NCI-H748 (cell line): ENCODE measurements around the gene EEPD1.

Experiments
- DNase-seq: peaks from one replicate; lab custom pipeline; 2025; ENCODE audit not compliant: unreplicated experiment; lab: John Stamatoyannopoulos, UW

The EEPD1 gene

DNA sequence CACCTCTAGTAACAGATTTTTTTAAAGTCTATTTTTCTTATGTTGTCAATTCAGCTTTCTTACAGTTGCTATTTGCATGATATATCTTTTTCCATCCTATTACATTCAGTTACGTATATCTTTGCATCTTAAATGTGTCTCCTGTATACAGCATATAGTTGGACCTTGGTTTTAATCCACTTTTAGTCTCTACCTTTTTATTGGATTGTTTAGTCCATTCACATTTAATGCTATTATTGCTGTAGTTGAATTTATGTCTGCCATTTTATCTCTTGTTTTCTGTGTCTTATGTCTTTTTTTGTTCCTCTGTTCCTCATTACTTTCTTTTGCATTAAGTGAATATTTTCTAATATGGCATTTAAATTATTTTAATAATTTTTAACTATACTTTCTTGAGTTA, 100.6 kb downstream of the EEPD1 start:
- DNase-seq = no peak

DNA sequence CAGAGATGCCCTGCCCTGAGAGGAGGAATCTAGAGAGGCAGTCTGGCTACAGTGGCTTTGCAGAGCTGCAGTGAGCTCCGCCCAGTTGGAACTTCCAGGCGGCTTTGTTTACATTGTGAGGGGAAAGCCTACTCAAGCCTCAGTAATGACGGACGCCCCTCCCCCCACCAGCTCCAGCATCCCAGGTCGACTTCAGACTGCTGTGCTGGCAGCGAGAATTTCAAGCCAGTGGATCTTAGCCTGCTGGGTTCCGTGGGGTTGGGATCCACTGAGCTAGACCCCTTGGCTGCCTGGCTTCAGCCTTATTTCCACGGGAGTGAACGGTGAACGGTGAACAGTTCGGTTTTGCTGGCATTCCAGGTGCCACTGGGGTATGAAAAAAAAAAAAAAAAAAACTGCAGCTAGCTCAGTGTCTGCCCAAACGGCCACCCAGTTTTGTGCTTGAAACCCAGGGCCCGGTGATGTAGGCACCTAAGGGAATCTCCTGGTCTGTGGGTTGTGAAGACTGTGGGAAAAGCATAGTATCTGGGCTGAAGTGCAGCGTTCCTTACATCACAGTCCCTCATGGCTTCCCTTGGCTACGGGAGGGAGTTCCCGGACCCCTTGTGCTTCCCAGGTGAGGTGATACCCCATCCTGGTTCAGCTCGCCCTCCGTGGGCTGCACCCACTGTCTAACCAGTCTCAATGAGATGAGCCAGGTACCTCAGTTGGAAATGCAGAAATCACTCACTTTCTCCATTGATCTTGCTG, 105.6 kb downstream of the EEPD1 start:
- peak; percentile 92 for DNase-seq

DNA sequence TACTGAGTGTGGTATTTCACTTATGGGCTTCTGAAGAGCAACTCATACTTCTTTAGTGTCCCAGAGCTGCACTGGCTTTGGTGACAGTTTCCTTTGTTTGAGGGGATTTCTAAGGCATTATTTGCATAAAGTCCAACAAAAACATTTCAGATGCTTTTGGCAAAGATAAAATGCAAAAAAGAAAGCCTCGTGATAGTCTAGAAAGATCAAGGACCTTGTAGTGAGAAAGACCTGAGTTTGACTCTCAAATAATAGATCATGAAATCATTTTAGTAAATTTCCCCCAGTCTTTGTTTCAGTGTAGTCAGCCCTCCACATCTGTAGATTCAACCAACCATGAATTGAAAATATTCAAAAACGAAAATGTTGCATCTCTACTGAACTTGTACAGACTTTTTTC, 107.4 kb downstream of the EEPD1 start:
- no peak for DNase-seq

DNA sequence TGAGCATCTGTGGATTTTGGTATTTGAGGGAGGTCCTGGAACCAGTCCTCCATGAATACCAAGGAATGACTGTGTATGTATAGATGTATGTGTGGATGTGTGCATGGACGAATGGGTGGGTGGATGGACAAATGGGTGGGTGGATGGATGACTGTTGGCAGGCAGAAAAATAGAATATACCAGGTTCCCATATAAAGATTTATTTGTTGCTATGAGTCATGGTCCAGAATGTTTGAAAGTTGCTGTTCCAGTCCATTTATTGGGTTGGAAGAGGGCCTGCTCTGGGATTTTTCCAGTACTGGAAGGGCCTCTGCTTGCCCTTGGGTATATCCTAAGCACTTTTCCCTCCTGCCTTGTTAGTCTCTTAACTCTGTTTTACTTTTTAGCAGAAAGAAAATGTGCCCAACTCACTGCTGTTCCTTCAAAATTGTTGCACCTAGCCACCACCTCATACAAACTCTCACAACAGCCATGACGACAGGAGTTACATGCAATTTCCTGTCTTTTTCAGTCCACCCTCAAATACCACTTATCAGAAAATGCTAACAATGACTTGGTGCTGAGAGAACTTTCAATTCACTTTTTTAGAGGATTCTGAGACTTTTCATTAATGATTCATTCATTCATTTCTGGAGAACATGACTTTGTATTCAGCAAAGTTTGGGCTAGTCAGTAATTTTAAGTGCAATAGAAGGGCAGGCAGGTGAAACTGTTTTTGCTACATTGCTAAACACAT, 108.1 kb downstream of the EEPD1 start:
- DNase-seq = no peak

DNA sequence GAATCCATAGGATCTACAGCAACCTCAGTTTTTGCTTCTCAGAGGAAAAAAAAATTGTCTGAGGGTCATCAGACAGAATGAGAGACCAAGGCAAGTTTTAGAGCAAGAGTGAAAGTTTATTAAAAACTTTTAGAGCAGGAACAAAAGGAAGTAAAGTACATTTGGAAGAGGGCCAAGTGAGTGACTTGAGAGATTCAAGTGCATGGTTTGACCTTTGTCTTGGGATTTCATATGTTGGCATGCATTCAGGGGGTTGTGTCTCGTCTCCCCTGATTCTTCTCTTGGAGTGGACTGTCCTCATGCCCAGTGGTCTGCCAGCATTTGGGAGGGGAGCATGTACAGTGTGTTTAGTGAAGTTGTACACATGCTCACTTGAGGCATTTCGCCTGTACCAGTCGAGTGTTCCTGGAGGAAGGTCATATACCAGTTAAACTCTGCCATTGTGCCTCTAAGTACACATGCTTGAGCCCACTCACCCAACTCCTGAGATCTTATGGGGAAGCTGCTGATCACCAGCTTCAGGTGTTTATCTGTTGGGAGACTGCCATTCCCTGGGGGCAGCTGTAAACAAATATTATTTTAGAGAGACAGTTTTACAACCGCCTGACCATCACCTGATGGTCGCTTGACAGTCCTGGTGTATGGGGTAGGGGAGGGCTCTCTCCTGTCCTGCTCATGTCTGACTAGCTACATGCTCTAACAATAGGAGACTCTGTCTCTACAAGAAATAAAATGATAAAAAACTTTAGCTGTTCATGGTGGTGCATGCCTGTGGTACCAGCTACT, 109.4 kb downstream of the EEPD1 start:
- DNase-seq = no peak

DNA sequence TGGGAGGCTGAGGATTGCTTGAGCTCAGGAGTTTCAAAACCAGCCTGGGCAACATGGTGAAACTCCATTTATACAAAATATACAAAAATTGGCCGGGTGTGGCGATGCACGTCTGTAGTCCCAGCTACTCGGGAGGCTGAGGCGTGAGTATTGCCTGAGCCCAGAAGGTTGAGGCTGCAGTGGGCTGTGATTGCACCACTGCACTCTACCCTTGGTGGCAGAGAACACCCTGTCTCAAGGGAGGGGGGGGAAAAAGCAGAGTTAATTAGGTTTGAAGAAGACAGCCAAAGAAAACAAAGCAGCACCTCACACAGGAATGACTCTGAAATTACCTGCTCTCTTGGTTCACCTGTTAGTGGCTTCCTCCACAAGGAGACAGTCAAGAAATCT, 110.0 kb downstream of the EEPD1 start:
- no peak for DNase-seq

DNA sequence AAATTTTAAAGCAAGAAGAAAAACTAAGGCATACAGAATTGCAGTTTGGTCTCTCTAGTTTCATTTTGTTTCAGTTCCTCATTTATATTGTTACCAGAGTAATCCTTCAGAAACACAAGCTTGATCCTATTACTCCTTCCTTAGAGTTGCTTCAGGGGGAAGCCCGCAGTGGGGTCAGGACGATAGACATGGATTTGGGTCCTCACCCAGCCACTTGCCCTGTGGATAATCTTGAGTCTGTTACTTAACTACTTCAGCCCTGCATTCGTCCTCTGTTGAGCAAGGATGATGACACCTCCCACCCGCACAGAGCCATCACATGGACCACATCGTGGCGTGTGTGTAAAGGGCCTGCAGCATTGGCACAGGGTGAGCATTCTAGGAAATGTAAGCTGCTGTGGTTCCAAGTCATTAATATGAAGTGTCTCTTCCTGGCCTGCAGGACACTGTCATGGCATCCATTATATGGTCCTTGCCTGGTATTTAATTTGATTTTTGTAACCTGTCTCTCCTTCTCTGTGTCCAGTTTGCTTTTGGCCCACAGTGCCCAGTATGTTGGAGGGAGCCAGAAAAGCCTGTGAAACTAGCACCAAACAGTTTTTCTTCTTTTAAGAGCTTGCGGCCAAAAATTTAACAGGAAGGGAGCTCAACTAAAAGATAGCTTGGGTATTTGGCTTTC, 111.2 kb downstream of the EEPD1 start:
- DNase-seq = no peak

DNA sequence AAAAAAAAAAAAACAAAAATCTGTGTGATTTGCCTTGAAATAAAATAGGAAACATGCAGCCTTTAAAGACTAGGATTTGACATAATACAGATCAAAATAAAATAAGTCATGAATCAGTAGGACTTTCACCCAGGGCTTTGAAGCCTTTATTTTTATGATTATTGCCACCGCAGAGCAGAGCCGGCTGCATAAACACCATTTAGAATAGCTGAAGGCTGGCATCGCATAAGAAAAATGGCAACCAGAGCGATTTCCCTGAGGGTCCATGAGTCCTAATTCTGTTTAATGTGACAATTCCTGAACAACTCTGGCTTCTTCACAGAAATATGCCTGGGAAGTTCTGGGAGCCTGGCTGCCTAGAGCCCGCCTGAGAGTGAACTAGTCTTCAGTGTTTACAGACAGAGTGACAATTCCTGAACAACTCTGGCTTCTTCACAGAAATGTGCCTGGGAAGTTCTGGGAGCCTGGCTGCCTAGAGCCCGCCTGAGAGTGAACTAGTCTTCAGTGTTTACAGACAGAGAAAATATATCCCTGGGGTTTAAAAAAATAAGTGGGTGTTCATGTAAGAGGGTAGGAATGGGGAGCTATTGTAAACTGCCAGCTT, 112.0 kb downstream of the EEPD1 start:
- no peak for DNase-seq

DNA sequence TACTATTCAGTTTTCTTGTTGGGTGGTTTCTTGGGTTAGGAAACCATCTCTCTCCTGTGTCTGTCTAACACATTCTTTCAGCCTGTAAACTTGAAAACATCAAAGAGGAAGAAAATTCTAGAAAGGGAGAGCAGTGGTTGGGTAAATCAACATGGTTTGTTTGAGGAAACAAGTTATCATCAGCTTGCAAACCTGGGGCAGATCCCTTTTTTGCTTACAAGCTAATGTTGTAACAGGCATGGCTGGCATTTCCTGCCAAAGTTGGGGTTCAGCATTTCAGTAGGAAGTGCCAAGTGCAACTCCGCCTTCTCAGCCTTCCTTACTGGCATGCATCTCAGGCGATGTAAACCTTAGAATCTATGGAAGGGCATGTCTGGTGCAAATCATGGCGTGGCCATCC, 112.6 kb downstream of the EEPD1 start:
- no peak for DNase-seq

DNA sequence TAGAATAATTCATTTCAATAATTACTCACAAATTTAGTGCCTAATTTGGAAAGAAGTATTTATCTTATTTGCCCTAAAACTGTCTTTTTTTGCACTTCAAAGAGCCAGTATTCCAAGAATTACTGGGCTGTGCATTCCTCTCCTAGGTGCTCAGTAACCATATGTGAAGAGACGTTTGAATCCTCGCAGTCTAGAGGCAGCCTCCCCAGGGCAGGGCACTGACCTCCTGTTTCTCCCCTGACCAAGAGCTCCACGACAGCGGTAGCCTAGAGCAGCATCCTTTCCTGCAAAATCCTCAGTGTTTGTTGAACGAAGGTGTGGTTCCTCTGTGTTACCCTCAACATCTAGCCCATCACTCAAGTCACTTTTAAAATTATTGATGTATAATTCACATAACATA, 113.1 kb downstream of the EEPD1 start:
- peak; percentile 55 for DNase-seq

DNA sequence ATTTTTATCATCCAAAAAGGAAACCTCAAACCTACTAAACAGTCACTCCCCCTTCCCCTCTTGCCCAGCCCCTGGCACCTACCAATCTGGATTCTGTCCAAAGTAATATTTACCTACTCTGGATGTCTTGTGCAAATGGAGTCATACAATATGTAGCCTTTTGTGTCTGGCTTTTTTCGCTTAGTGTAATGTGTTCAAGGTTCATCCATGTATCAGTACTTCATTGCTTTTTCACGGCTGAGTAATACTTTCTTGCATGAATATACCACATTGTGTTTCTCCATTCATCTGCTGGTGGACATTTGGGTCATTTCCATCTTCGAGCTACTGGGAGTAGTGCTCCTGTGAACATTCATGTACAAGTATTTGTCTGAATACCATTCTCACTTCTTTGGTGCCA, 113.6 kb downstream of the EEPD1 start:
- DNase-seq = peak; percentile 67

DNA sequence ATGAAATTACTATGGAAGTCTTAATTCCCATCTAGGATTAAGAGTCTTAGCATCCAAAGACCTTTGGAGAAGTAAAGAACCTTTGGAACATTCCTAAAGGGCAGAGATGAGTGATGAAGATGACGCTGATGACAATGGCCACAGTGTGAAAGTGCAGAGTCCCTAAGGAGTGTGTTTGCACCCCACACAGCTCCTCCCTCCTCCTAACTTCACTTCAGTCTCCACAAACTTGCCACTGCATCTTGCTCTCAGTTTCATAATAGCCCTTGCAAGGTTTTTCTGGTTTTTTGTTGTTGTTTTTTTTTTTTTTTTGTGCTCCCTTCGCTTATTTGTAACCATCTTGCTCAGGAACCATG, 119.1 kb downstream of the EEPD1 start:
- DNase-seq = no peak

DNA sequence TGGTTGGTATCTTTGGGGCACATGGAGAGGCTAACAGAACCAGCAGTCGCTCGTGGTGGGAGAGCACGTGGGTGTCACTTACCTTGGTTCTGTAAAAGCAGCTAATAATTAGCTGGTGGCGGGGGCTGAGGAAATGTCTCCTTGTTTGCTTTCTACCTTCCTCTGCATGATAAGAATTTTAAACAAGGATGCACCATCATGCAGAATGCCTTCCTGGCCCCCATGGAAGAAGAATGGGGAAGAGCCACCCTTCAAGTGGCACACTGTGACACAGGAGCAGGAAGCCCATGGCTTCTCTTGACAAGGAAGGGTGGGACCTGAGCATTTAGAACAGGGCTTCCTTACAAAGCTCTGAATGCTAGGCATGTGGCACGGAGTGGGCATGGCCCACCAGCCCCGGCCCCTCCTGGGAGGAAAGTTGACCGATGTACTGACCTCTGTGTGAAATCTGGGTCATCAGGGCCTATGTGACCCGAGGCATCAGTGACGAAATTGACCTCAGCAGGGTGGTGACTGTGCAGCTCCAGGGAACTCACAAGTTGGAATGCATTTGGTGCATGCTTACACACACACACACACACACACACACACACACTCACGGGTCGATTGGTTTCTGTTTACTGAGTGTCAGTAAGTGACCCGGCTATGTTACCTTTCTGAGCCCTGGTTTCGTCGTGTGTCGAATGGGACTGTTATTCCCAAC, 119.7 kb downstream of the EEPD1 start:
- peak; percentile 53 for DNase-seq

DNA sequence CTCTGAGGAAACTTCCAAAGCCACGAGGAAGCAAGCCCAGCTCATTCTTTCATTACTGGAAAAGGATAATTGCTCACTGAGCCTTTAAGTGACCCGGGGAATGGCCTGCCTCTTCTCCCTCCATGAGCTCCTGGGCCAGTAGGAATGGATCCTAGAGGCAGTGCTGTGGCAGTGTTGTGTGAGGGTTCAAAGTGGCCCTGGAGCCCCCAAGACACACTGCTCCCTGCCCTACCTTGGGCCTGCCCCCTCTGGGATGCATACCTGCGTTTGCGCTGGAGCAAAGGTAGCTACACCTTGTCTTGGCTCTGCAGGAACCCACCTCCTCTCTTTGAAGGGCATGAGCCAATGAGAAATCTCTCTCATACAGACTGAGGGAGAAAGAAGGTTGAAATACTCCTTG, 120.8 kb downstream of the EEPD1 start:
- DNase-seq = no peak

DNA sequence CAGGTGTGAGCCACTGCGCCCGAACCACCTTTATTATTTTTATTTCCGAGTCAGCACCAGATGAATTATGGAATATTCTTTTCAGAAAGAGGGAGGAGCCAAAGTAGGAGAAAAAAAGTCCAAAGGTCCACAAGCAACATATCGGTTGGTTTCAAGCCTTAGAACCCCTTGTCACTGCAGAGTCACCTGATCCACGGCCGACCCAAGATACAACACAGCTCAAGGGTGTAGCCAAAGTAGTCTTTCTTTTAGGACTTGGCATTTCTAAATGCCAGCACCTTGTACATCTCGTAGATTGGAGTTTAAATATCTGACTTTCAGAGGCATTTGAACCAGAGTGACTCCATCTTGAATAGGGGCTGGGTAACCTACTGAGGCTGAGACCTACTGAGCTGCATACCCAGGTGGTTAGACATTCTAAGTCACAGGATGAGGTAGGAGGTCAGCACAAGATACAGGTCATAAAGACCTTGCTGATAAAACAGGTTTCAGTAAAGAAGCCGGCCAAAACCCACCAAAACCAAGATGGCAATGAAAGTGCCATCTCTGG, 122.8 kb downstream of the EEPD1 start:
- DNase-seq = no peak

DNA sequence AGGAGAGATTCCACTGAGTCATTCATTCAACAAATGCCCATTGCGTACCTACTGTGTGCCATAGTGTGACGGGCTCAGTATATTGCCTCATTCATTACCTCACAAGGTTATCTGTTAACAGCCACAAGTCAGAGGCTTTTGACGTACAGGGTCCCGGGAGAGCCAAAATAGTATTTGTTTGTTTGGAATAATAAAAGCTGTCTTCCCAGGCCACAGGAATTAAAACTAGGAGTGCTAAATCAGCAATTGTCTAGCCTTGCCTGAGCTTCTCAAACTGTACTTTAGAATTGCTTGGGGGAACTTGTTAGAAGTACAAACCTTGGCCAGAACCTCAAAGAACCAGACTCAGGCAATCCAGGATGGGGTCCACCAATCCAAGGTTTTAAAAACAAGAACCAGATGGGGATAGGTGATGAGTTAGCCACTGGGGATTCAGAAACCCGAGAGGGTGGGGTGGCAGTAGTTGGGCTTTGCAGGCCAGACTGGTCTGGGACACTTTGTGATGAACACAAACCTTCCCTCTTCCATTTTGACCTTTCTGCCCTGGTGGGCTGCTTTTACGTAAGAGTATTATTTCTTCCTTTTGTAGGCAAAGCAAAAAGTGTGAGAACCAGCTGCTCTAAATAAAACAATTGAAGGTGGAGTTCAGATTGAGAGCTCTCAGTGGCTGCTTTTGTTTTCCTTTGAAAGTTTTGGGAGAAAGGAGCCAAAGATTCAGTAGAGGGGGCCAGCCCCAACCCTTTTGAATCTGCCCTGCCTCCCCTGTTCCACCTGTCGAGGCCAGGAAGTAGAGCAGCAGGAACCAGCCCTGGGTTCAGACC, 123.6 kb downstream of the EEPD1 start:
- DNase-seq = no peak

DNA sequence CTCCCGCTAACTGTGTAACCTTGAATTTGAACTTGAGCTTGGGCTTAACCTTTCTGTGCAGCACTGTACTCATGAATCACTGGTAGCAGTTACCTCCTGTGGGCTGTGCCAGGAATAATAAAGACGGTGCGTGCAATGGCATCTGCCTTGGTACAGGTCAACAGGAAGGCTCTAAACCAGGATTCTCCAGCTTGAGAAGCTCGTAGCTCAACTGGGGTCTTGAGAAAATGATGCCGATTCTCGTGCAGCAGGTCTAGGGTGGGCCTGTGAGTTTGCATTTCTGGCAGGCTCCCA, 124.1 kb downstream of the EEPD1 start:
- DNase-seq = no peak

DNA sequence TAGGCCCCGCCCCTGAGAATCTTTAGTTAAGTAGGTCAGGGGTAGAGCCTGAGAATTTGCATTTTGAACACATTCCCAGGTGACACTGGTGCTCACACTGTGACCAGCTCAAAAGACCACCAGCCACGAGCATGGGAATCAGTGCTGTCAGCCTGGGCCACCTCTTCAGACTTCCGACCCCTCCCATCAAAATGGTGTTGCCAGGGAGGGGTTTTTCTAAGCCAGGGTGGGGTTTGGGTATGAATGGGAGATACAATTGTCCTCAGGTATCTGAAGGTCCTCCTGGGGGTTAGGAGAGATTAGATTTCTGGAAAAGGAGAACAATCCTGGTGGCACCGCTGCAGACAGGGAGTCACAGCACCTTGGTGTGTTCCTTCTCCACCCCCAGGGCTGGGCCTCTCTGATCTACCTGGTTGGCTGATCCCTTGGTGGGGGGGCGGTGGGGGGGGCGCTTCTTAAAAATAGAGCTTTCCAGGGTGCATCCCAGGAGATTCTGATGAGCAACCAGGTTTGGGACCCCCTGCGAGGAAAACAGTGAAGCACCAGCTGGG, 125.1 kb downstream of the EEPD1 start:
- no peak for DNase-seq

DNA sequence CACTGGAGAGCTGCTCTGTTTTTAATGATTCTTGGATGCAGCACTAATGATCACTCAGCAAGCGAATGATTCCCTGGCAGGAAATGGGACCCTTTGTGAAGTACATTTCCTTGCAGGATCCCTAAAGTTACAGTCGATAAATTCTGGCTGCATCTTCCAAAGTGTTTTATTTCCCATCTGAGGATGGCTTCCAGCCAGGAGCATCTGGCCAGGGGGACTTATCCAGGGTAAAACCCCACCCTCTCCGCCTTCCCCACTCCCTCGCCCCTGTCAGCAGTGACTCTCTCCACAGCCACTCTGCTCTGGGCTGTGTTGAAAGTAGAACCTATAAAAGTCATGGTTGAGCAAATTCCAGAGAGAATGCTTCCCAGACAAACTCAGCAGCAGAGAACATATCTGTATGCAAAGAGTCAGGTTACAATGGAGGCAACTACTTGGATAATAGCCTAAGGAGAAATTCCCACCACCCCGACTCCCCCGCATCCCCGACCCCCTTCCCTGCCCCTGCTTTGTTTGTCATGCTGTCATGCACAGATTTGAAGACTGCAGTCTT, 125.6 kb downstream of the EEPD1 start:
- peak; percentile 36 for DNase-seq
